Caco-2 (cell line): ENCODE data around the gene PPP2R5D. TPM values are rescaled to one million over a fixed set of nuclear protein-coding genes. Genes with fewer than 3 reads are reported as not detected.
A peak's percentile ranks its signal among the peaks of the same experiment; 100 is the strongest.

Experiments used
- BruUV-seq: library from RNA; stranded (reverse); fragments of 400-500 nt; replicated peaks from 2 replicates; lab custom pipeline; 2021; lab: Mats Ljungman, UMichigan
- CTCF ChIA-PET: fragments of 300-600 bp; sonication (Branson Sonifier 250); formaldehyde crosslinking; loops from one replicate; lab custom pipeline; 2022; ENCODE audit warnings: antibody characterized with exemption; lab: Charles Lee
- POLR2A ChIA-PET: fragments of 300-600 bp; sonication (Branson Sonifier 250); formaldehyde crosslinking; loops from one replicate; lab custom pipeline; 2022; ENCODE audit warnings: antibody characterized with exemption; lab: Charles Lee
- DNase-seq, 2 experiments: peaks; one replicate each; pipeline versions ENCODE4 v3.0.0 to v3.0.0-alpha.2; 2020 to 2022
- H3K27me3 ChIP-seq: replicated peaks from 2 replicates; pipeline ENCODE4 v1.6.0; 2011; ENCODE audit warnings: low read length; ENCODE audit not compliant: control insufficient read depth, insufficient read depth
- H3K36me3 ChIP-seq: 2 replicates; pipeline ENCODE4 v1.5.1; 2011; ENCODE audit warnings: low read length; ENCODE audit not compliant: control insufficient read depth, insufficient read depth
- H3K4me1 ChIP-seq: fragments of 250-450 bp; sonication (Bioruptor Pico); 2 replicates; pipeline ENCODE4 v1.5.1; 2020; ENCODE audit warnings: mild to moderate bottlenecking
- H3K4me3 ChIP-seq: 2 replicates; pipeline ENCODE4 v1.5.1; 2011; ENCODE audit warnings: low read depth, mild to moderate bottlenecking, control low read depth, low read length
- H3K9me3 ChIP-seq: fragments of 250-450 bp; sonication (Bioruptor Pico); 2 replicates; pipeline ENCODE4 v1.5.1; 2020; ENCODE audit warnings: mild to moderate bottlenecking, moderate library complexity
- H3K27ac Mint-ChIP-seq: one replicate; pipeline ENCODE4 v1.8.0; 2022; ENCODE audit warnings: mixed read lengths; ENCODE audit not compliant: unreplicated experiment
- H3K27me3 Mint-ChIP-seq: one replicate; pipeline ENCODE4 v1.8.0; 2022; ENCODE audit warnings: mixed read lengths; ENCODE audit not compliant: insufficient read depth, unreplicated experiment
- H3K36me3 Mint-ChIP-seq: one replicate; pipeline ENCODE4 v1.8.0; 2022; ENCODE audit warnings: mild to moderate bottlenecking, mixed read lengths; ENCODE audit not compliant: insufficient read depth, unreplicated experiment
- H3K4me1 Mint-ChIP-seq: one replicate; pipeline ENCODE4 v1.8.0; 2022; ENCODE audit warnings: low read depth, mixed read lengths; ENCODE audit not compliant: unreplicated experiment
- H3K4me3 Mint-ChIP-seq: one replicate; pipeline ENCODE4 v1.8.0; 2022; ENCODE audit warnings: mild to moderate bottlenecking, moderate library complexity, mixed read lengths; ENCODE audit not compliant: unreplicated experiment
- H3K9me3 Mint-ChIP-seq: one replicate; pipeline ENCODE4 v1.8.0; 2022; ENCODE audit warnings: mixed read lengths; ENCODE audit not compliant: unreplicated experiment
- intact Hi-C: fragments of 100-400 bp; cut with micrococcal nuclease; formaldehyde crosslinking; loops from one replicate; pipeline ENCODE4 v1.10.0; 2022; ENCODE audit not compliant: unreplicated experiment
- total RNA-seq: library from RNA; stranded (reverse); gene quantifications from 2 replicates; pipeline ENCODE4 v1.2.3, GENCODE V29; 2022
- TF ChIP-seq, protein P1 (sequence below), 2 experiments: fragments of 200-600 bp in 1 of 2; IDR thresholded peaks; 1 replicate in 1 of 2; 2 replicates in 1 of 2; pipeline versions ENCODE4 v1.5.1 to v1.8.0; 2011 to 2022; ENCODE audit warnings: antibody characterized with exemption in 1 of 2, control low read depth in 1 of 2, inconsistent platforms in 1 of 2, low read depth in 1 of 2, low read length in 1 of 2, mild to moderate bottlenecking in 1 of 2, moderate library complexity in 1 of 2; ENCODE audit not compliant: insufficient read depth in 1 of 2, severe bottlenecking in 1 of 2, unreplicated experiment in 1 of 2

Gene PPP2R5D
- total RNA-seq, 1 experiment from 2014 or later = 45.0 TPM

DNA sequence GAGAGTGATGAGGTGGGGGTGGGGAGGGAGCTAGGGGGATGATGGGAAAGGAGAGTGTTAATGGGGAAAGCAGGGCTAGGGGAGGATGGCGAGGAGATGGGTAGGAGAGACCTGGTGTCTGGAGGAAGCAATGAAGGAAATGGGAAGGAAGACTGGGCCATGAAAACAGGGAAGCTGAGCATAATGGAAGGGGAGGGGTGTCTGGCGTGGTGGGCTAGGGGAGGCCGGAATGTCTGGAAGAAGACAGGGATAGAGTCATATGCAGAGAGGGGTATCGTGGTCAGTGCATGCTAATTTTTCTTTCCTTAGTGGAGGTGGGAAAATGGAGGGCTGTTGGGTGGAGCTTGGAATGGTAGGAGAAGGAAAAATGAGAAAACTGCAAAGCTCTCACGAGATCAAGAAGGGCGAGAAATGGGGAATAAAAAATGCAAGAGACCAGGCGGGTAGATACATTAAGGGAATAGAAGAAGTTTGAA is 30.1 kb downstream of the PPP2R5D start:
- Mint-ChIP-seq H3K27ac (peak overlapping the region; percentile 80), H3K4me1 (peaks cover 21% of the 10 kb centered on the region), H3K36me3 (peaks cover 44% of the 10 kb centered on the region), H3K9me3 (no peaks in the 10 kb centered on the region), H3K4me3 (peak overlapping the region; percentile 89), H3K27me3 (no peaks in the 10 kb centered on the region)
- ChIA-PET CTCF (interaction anchor here (0.7 to 2.0 kb wide), 5 partner anchors 18 to 157 kb away, joined by 3 to 7 read pairs (median 3); partner anchors contain the start of gene PEX6), POLR2A (interaction anchor here (0.5 to 2.2 kb wide), 16 partner anchors 8 to 1374 kb away, joined by 3 to 24 read pairs (median 4); partner anchors contain the start of genes BICRAL, CNPY3, CUL7 and KLC4)
- no peaks in the 10 kb centered on the region for H3K9me3 ChIP-seq
- H3K36me3 ChIP-seq = no peaks in the 10 kb centered on the region; the same call in 1 of the 2 replicates
- H3K4me1 ChIP-seq = 0 out of 2 replicates have a peak, but pooled peaks cover 4% of the 10 kb centered on the region
- BruUV-seq = no TSS peak
- TF ChIP-seq, protein P1, sequence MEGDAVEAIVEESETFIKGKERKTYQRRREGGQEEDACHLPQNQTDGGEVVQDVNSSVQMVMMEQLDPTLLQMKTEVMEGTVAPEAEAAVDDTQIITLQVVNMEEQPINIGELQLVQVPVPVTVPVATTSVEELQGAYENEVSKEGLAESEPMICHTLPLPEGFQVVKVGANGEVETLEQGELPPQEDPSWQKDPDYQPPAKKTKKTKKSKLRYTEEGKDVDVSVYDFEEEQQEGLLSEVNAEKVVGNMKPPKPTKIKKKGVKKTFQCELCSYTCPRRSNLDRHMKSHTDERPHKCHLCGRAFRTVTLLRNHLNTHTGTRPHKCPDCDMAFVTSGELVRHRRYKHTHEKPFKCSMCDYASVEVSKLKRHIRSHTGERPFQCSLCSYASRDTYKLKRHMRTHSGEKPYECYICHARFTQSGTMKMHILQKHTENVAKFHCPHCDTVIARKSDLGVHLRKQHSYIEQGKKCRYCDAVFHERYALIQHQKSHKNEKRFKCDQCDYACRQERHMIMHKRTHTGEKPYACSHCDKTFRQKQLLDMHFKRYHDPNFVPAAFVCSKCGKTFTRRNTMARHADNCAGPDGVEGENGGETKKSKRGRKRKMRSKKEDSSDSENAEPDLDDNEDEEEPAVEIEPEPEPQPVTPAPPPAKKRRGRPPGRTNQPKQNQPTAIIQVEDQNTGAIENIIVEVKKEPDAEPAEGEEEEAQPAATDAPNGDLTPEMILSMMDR (IDR thresholded peaks at IDR 0.05; ENCODE audit: insufficient read depth in 1 of 2, low read depth in 1 of 2, low read length in 1 of 2, severe bottlenecking in 1 of 2, unreplicated experiment in 1 of 2) = no peak
- H3K27me3 ChIP-seq = no peaks in the 10 kb centered on the region
- intact Hi-C loops = loop anchor here (1.0 kb wide), 1 partner anchor 46 kb away; no protein-coding TSS in a partner anchor
- H3K4me3 ChIP-seq = peak overlapping the region; percentile 68
- no peak for DNase-seq

DNA sequence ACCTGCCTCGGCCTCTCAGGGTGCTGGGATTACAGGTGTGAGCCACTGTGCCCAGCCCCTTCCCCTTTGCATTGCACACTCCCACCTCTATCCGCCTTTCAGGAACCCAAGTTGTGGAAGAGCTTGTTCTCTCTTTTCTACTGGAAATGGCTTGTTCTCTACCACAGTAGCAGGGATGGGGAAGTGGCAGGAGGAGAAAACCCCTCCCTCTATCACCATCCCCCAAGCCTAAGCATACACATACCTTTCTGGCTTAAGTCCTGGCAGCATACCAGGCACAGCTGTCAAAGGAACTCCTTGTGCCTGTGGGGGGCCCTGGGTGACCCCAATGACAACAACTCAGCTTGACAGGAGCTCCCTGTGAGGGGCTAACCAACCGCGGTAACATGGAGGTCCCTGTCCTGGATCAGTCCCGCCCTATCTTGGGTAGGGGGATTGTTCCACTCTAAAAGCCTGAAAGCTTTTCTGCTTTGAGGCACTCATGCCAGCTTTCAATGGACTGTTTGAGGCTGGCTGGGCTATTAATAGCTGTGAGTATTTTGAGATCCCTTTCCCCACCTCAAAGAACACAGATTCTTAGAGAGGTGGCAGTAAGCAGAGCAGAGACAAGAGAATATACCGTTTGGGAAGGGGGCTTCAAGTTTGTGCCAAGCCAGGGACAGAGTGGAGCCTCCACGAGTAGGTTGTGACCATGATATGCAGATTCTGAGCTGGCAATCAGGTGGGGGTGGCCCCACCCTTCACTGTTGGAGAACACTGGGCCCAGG is 32.0 kb downstream of the PPP2R5D start:
- H3K4me3 Mint-ChIP-seq = peak overlapping the region; percentile 36
- no TSS peak for BruUV-seq
- H3K9me3 Mint-ChIP-seq = no peaks in the 10 kb centered on the region
- no peaks in the 10 kb centered on the region for H3K27me3 ChIP-seq
- H3K4me1 ChIP-seq = peaks cover 12% of the 10 kb centered on the region
- peaks cover 21% of the 10 kb centered on the region for H3K4me1 Mint-ChIP-seq
- no peak for DNase-seq
- intact Hi-C loops = no loop called here
- H3K27ac Mint-ChIP-seq = no peak overlapping the region
- H3K4me3 ChIP-seq = no peak overlapping the region
- H3K27me3 Mint-ChIP-seq = no peaks in the 10 kb centered on the region
- peaks cover 36% of the 10 kb centered on the region for H3K36me3 Mint-ChIP-seq
- CTCF ChIA-PET = interaction anchor here (0.5 kb wide), 1 partner anchor 29 kb away, joined by 3 read pairs; no protein-coding TSS in a partner anchor
- POLR2A ChIA-PET = interaction anchor here (0.5 kb wide), 1 partner anchor 70 kb away, joined by 4 read pairs; no protein-coding TSS in a partner anchor
- H3K36me3 ChIP-seq = no peaks in the 10 kb centered on the region; the same call in 1 of the 2 replicates
- no peaks in the 10 kb centered on the region for H3K9me3 ChIP-seq
- TF ChIP-seq, protein P1 (IDR thresholded peaks at IDR 0.05; ENCODE audit: insufficient read depth in 1 of 2, low read depth in 1 of 2, low read length in 1 of 2, severe bottlenecking in 1 of 2, unreplicated experiment in 1 of 2) = no peak

- Histone ChIP-seq H3K9me3 (no peaks in the 10 kb centered on the region), H3K4me3 (no peak overlapping the region), H3K4me1 (peaks cover 12% of the 10 kb centered on the region), H3K27me3 (no peaks in the 10 kb centered on the region), H3K36me3 (no peaks in the 10 kb centered on the region; the same call in 1 of the 2 replicates)
- Mint-ChIP-seq H3K27ac (no peak overlapping the region), H3K9me3 (no peaks in the 10 kb centered on the region), H3K27me3 (no peaks in the 10 kb centered on the region), H3K4me1 (peaks cover 21% of the 10 kb centered on the region), H3K36me3 (peaks cover 41% of the 10 kb centered on the region), H3K4me3 (no peak overlapping the region)
- DNase-seq = no peak
- BruUV-seq = no TSS peak
- POLR2A ChIA-PET = no interaction called here
- TF ChIP-seq, protein P1 (IDR thresholded peaks at IDR 0.05; ENCODE audit: insufficient read depth in 1 of 2, low read depth in 1 of 2, low read length in 1 of 2, severe bottlenecking in 1 of 2, unreplicated experiment in 1 of 2) = no peak
- CTCF ChIA-PET = interaction anchor here (0.5 kb wide), 1 partner anchor 28 kb away, joined by 3 read pairs; no protein-coding TSS in a partner anchor
- intact Hi-C loops = no loop called here
Measured at GRCh38 chr6:43016943-43017334, 32.6 kb downstream of the PPP2R5D start.
